LNCaP clone FGC (cell line): ENCODE data around the gene WDR74.
"Not testable (repeated sequence)": the region's sequence is repeated elsewhere in the genome, so short reads cannot be mapped to it uniquely, and the experiment has no call there.

Source experiments
- DNase-seq: peaks from one replicate; pipeline ENCODE4 v3.0.0-alpha.2; 2011; ENCODE audit warnings: low read depth
- H3K4me3 ChIP-seq: 2 replicates; pipeline ENCODE4 v1.5.1; 2011; ENCODE audit warnings: mild to moderate bottlenecking, low read depth, low read length, control low read depth
- TF ChIP-seq, protein P1 (sequence below): IDR thresholded peaks from 2 replicates; pipeline ENCODE4 v1.5.1; 2012; ENCODE audit warnings: mild to moderate bottlenecking; ENCODE audit not compliant: control insufficient read depth, insufficient read depth; ENCODE audit errors: extremely low read depth

Gene WDR74

DNA sequence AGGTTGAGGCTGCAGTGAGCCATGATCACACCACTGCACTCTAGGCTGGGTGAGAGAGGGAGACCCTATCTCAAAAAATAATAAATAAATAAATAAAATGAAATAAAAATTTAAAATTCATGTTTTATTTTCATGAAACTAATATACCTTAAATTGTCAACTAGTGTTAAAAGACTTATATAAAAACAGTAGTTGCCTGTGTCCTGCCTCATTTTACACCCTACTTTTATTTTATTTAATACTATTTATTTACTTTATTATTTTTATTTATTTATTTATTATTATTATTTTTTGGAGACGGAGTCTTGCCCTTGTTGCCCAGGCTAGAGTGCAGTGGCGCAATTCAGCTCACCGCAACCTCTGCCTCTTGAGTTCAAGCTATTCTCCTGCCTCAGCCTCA, 4.8 kb upstream of the WDR74 start:
- no peak overlapping the region for H3K4me3 ChIP-seq
- TF ChIP-seq, protein P1, sequence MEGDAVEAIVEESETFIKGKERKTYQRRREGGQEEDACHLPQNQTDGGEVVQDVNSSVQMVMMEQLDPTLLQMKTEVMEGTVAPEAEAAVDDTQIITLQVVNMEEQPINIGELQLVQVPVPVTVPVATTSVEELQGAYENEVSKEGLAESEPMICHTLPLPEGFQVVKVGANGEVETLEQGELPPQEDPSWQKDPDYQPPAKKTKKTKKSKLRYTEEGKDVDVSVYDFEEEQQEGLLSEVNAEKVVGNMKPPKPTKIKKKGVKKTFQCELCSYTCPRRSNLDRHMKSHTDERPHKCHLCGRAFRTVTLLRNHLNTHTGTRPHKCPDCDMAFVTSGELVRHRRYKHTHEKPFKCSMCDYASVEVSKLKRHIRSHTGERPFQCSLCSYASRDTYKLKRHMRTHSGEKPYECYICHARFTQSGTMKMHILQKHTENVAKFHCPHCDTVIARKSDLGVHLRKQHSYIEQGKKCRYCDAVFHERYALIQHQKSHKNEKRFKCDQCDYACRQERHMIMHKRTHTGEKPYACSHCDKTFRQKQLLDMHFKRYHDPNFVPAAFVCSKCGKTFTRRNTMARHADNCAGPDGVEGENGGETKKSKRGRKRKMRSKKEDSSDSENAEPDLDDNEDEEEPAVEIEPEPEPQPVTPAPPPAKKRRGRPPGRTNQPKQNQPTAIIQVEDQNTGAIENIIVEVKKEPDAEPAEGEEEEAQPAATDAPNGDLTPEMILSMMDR, result no peak

DNA sequence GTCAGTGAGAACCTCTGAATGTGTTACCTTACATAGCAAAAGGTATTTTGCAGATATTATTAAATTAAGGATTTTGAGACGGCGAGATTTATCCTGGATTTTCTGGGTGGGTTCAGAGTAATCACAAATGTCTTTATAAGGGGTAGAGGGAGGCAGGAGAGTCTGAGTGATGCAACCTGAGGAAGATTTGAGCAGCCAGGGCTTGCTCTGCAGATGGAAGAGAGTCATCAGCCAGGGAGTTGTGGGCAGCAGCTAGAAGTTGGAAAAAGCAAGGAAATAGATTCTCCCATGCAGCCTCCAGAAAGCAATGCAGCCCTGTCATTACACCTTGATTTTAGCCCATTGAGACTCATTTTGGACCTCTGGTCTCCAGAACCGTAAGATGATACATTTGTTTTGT, 4.1 kb upstream of the WDR74 start:
- TF ChIP-seq, protein P1, result no peak
- no peak overlapping the region for H3K4me3 ChIP-seq
- DNase-seq, result no peak

More for the DNA sequence above, 4.8 kb upstream of the WDR74 start:
- no peak for DNase-seq

DNA sequence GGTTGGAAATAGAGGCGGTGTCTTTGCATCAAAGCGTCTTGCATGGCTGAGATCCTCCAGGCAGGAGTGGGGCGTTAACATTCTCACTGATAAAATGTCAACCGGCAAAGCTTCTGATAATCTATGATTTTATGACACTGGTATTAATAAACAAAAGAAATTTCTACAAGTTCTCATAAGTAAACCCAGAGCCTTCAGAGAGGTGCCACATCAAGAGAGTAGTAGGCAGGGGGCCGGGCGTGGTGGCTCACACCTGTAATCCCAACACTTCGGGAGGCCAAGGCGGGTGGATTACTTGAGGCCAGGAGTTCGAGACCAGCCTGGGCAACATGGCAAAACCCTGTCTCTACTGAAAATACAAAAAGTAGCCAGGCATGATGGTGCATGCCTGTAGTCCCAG, 3.5 kb upstream of the WDR74 start:
- not testable (repeated sequence) for DNase-seq, H3K4me3 ChIP-seq

DNA sequence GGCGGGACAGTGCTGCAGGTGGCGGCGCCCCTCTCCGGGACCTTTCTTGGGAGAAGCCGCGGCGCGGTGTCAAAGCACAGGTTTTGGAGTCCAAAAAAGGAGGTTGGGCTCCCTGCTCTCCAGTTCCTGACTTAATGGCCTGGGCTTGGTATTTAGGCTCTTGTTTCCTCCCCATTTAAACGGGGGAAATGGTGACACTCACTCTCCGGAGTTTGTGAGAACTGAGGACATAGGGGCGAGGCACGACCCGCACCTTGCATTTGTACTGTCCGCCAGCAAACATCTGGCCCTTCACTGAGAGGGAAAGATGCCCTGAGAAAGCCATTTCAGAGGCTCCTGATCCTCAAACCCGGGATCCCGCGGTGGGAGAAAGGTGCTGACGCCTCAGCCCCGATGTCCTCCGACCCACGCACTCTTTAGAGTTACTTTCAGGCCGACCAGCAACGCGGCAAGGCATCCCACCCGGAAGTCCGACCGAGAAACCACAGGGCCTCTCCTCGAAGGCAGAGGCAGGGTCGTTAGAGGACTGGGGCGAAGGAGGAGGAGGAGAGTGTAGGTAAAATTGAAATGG, 2.9 kb upstream of the WDR74 start:
- TF ChIP-seq, protein P1, result no peak
- no peak for DNase-seq
- H3K4me3 ChIP-seq, result peak overlapping the region; percentile 34

DNA sequence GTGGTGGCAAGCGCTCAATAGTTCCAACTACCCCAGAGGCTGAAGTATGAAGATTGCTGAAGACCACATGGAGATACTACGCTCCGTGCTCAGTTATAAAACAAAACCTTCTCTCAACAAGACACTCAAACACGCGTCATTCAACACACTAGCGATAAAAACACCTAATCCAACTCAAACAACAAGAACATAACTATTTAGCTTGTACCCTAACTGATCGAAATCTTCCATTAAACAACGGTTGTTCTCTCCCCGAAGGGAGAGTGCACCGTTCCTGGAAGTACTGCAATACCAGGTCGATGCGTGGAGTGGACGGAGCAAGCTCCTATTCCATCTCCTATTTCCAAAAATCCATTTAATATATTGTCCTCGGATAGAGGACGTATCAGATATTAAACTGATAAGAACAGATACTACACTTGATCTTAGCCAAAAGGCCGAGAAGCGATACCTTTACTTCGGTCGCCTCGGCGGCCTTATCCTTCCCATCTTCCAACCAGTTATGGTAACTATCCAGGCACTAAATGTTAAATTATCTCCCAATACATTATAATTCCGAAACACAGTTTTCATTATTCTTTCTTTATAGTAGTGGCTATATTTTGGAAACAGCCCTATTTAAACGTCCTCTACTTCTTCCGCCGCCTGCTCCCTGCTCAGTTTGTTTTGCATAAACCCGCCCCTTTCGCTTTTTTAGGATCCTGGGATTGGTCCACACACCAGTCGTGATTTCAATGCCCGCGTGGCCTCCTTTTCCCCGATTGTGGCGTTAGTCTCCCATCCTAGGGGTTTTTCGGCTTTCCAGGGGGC, 2.2 kb upstream of the WDR74 start:
- DNase-seq, result peak; percentile 99
- TF ChIP-seq, protein P1, result no peak
- peak overlapping the region; percentile 92 for H3K4me3 ChIP-seq

DNA sequence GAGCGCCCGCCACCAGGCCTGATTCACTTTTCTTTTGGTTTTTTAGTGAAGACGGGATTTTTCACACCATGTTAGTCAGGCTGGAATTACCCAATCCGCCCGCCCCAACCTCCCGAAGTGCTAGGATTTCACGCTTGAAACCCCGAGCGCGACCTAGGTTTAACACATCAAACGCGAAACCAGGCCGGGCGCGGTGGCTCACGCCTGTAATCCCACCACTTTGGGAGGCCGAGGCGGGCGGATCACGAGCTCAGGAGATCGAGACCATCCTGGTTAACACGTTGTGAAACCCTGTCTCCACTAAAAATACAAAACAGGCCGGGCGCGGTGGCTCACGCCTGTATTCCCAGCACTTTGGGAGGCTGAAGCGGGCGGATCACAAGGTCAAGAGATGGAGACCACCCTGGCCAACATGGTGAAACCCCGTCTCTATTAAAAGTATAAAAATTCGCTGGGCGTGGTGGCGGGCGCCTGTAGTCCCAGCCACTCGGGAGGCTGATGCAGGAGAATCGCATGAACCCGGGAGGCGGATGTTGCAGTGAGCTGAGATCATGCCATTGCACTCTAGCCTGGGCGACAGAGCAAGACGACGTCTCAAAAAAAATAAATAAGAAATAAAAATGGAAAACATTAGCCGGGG, 1.5 kb upstream of the WDR74 start:
- H3K4me3 ChIP-seq, result peak overlapping the region; percentile 92
- not testable (repeated sequence) for DNase-seq

DNA sequence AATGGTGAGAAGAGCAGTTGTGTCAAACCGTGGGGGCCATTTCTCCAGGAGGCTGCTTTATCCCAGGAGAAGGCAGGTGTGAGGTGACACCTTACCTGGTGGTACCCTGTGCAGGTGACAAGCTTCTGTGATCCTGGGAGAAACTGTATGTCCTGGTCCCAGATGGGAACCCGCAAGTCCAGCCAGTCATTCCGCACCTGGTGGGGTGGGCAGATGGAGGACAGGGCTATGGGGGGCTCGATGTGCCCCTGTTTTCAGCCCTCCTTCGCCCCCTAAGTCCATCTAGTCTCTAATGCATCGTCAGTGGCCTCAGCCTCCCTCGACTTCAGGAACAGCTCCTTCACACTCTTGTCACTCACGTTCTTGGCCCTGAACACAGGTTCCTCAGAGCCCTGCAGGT, 4.1 kb downstream of the WDR74 start:
- DNase-seq, result no peak
- TF ChIP-seq, protein P1, result no peak
- H3K4me3 ChIP-seq, result no peak overlapping the region
